GM23338 (cell line): ENCODE measurements around the gene FAF2.

ENCODE experiments used
- CREB1 ChIP-seq: fragments of 250-450 bp; sonication (Bioruptor Pico); IDR thresholded peaks from 2 replicates; pipeline ENCODE4 v1.5.0; 2020; ENCODE audit warnings: low read depth, mild to moderate bottlenecking, moderate library complexity
- CTCF ChIP-seq, 2 experiments: fragments of 200-600 bp in 1 of 2; sonication (generic) in 1 of 2; conservative IDR thresholded peaks; 2 replicates each; pipeline versions ENCODE4 v1.5.1 to v1.6.1; 2016 to 2017; ENCODE audit warnings: antibody characterized with exemption in 2 of 2, low read depth in 2 of 2, mild to moderate bottlenecking in 2 of 2, moderate library complexity in 1 of 2
- ETS1 ChIP-seq: IDR thresholded peaks from 2 replicates; pipeline ENCODE4 v1.6.1; 2016; ENCODE audit warnings: antibody characterized with exemption
- EZH2 ChIP-seq: fragments of 200-600 bp; sonication (generic); IDR thresholded peaks from one replicate; pipeline ENCODE4 v1.8.0; 2017; ENCODE audit warnings: antibody characterized with exemption, mild to moderate bottlenecking, low read depth; ENCODE audit not compliant: unreplicated experiment
- EZH2phosphoT487 ChIP-seq: fragments of 200-600 bp; sonication (generic); IDR thresholded peaks from one replicate; pipeline ENCODE4 v1.8.1; 2018; ENCODE audit warnings: antibody characterized with exemption; ENCODE audit not compliant: unreplicated experiment
- JUNB ChIP-seq: IDR thresholded peaks from one replicate; pipeline ENCODE4 v1.6.1; 2016; ENCODE audit warnings: antibody characterized with exemption; ENCODE audit not compliant: unreplicated experiment
- NANOG ChIP-seq: IDR thresholded peaks from 2 replicates; pipeline ENCODE4 v1.6.1; 2016; ENCODE audit warnings: antibody characterized with exemption, borderline replicate concordance
- POLR2AphosphoS5 ChIP-seq: IDR thresholded peaks from 2 replicates; pipeline ENCODE4 v1.6.1; 2016; ENCODE audit warnings: antibody characterized with exemption, low read depth
- REST ChIP-seq: IDR thresholded peaks from one replicate; pipeline ENCODE4 v1.6.1; 2018; ENCODE audit warnings: antibody characterized with exemption; ENCODE audit not compliant: unreplicated experiment
- STAT1 ChIP-seq: IDR thresholded peaks from one replicate; pipeline ENCODE4 v1.6.1; 2016; ENCODE audit warnings: antibody characterized with exemption; ENCODE audit not compliant: unreplicated experiment
- ZNF114 ChIP-seq: fragments of 250-450 bp; sonication (Bioruptor Pico); IDR thresholded peaks from 2 replicates; pipeline ENCODE4 v1.5.0; 2020; ENCODE audit warnings: mild to moderate bottlenecking, moderate library complexity
- ZNF331 ChIP-seq: fragments of 250-450 bp; sonication (Bioruptor Pico); IDR thresholded peaks from 2 replicates; pipeline ENCODE4 v1.5.0; 2020; ENCODE audit warnings: low read depth, mild to moderate bottlenecking, moderate library complexity
- ZNF462 ChIP-seq: fragments of 250-450 bp; sonication (Bioruptor Pico); IDR thresholded peaks from 2 replicates; pipeline ENCODE4 v1.5.0; 2020; ENCODE audit warnings: mild to moderate bottlenecking, moderate library complexity

- TF ChIP-seq EZH2, result no peak
- TF ChIP-seq CTCF (conservative IDR thresholded peaks at IDR 0.05; ENCODE audit: low read depth in 2 of 2), result no peak
- no peak for TF ChIP-seq ZNF114 (CRISPR knock-in tag)
- no peak for TF ChIP-seq ETS1
- no peak for TF ChIP-seq POLR2AphosphoS5
- TF ChIP-seq REST, result no peak
- TF ChIP-seq CREB1 (CRISPR knock-in tag), result no peak
- no peak for TF ChIP-seq NANOG
- TF ChIP-seq JUNB, result no peak
- no peak for TF ChIP-seq ZNF331 (CRISPR knock-in tag)
- no peak for TF ChIP-seq EZH2phosphoT487
- TF ChIP-seq STAT1, result no peak
- TF ChIP-seq ZNF462 (CRISPR knock-in tag), result no peak
Measured at GRCh38 chr5:176540476-176540899, 92.3 kb downstream of the FAF2 start.
